GM19238 (cell line): ENCODE measurements around the gene KCNH2.
"Not testable (repeated sequence)": the region's sequence is repeated elsewhere in the genome, so short reads cannot be mapped to it uniquely, and the experiment has no call there.

ENCODE experiments used
- DNase-seq: peaks from one replicate; pipeline ENCODE4 v3.0.0; 2011; ENCODE audit warnings: low spot score; ENCODE audit not compliant: insufficient read length

Gene KCNH2

DNA sequence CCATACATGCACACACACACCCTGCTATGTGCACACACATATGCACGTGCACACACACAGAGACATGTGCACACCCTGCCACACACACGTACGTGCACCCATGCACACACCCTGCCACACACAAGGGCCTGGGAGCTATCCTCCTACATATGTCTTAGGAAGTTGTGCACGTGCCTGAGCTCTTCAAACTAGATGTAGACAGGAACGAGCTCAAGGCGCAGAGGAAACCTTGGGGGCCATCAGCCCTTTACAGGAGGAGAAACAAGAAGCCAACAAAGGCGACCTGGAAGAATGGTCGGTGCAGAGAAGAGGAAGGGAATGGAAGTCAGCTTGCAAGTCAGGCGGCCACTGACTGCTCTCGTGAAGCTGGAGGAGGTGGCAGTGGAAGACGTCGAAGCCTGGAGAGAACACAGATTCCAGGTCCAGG lies 67.1 kb downstream of the KCNH2 start:
- no peak for DNase-seq

DNA sequence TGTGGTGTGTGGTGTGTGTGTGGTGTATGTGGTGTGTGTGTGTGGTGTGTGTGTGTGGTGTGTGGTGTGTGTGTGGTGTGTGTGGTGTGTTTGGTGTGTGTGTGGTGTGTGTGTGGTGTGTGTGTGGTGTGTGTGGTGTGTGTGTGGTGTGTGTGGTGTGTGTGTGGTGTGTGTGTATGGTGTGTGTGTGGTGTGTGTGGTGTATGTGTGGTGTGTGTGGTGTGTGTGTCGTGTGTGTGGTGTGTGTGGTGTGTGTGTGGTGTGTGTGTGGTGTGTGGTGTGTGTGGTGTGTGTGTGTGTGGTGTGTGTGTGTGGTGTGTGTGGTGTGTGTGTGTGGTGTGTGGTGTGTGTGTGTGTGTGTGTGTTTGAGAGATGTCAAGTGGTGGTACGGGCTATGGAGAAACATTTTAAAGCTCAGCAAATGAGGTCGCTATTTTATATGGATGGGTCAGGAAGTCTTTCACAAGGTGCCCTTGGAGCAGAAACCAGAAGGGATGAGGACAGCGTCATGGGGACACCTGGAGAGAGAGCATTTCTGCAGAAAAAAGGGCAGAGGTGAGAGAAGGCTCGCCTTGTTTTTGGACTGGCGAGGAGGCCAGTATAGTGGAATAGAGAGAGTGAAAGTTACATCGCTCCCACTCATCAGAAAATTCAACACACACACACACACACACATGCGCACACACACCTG lies 67.7 kb downstream of the KCNH2 start:
- DNase-seq: not testable (repeated sequence)

DNA sequence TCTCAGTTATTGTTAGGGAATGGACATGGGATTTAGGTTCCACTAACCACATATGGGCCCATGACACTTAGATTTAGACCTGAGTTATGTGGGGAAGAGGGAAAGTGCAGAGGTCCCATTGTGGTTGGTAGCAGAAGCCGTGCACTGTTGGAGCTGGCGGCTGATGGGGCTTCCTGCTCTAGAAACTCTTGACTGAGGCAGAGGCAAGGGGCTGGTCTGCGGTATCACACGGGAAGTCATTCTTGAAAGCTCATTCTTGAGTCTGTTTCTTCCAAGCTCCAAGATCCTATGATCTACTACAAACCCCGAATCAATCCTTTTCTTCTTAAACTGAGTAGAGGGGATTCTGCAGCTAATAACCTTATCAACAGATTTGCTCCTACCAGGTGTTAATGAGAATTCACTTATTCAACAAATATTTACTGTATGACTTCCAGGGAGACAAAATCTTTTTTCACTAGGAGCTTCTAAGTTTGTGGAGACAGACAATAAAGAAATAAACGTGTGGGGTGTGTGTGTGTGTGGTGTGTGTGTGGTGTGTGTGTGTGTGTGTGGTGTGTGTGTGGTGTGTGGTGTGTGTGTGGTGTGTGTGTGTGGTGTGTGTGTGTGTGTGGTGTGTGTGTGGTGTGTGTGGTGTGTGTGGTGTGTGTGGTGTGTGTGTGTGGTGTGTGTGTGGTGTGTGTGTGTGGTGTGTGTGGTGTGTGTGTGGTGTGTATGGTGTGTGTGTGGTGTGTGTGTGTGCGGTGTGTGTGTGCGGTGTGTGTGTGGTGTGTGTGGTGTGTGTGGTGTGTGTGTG lies 68.7 kb downstream of the KCNH2 start:
- no peak for DNase-seq

DNA sequence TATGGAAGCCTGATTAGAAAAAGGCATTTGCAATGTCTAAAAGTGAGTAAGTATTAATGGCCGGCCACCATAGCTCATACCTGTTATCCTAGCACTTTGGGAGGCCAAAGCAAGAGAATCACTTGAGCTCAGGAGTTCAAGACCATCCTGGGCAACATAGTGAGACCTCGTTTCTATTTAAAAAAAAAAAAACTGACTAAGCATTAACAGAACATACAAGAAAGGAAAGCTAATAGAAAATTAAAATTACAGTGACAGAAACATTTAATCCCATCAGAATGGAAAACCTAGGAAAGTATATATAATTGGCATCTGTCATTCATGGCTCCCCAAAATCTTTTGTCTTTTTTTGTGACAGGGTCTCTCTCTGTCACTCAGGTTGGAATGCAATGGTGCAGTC lies 69.9 kb downstream of the KCNH2 start:
- no peak for DNase-seq

DNA sequence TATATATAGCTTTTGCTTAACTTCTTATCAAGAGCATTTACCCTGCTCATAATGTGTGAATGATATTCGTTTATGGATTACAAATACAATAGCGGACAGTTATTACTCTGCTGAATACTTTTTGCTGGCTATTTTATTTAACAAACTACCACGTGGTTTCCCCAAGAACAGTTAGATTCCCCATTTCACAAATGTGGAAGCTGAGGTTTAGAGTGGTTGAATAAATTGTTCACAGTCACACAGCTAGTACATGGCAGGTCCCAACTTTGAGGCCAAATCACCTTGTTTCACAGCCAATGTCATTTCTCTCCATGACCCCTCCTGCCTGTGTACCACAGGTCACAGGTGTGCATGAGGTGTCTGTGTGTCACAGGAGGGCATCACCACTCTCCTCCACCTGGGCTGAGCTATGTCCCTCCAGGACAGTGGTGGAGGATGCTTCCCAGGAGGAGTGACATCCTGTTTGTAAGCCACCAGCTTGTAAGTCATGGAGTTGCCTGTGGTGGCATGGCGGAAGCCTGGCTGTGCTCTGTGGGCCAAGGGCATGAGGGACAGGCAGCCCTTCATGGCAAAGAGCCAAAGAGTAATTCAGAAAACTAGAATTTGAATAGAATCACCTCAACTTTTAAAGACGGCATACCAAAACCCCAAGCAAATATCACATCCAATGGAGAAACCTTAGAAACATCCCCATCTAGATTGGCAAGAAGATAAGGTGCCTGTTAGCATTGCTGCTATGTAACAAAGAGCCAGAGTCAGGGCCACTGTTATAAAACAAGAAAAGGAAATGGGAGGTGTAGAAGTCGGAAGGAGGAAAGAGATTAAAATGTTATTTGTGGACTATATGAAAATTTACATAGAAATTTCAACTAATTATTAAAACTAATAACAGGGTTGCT lies 73.9 kb downstream of the KCNH2 start:
- DNase-seq: no peak

- DNase-seq: no peak
Observed at GRCh38 chr7:150903606-150904005, 74.5 kb downstream of the KCNH2 start.

GRCh38 chr7:150902078-150903033 lies 75.8 kb downstream of the KCNH2 start:
- no peak for DNase-seq

GRCh38 chr7:150901160-150902035 lies 76.7 kb downstream of the KCNH2 start:
- DNase-seq: no peak

- DNase-seq: no peak
Observed at GRCh38 chr7:150900675-150901074, 77.4 kb downstream of the KCNH2 start.

GRCh38 chr7:150898475-150899011 lies 79.6 kb downstream of the KCNH2 start:
- peak; percentile 66 for DNase-seq

- DNase-seq: no peak
Observed at GRCh38 chr7:150897502-150898474, 80.3 kb downstream of the KCNH2 start.

DNA sequence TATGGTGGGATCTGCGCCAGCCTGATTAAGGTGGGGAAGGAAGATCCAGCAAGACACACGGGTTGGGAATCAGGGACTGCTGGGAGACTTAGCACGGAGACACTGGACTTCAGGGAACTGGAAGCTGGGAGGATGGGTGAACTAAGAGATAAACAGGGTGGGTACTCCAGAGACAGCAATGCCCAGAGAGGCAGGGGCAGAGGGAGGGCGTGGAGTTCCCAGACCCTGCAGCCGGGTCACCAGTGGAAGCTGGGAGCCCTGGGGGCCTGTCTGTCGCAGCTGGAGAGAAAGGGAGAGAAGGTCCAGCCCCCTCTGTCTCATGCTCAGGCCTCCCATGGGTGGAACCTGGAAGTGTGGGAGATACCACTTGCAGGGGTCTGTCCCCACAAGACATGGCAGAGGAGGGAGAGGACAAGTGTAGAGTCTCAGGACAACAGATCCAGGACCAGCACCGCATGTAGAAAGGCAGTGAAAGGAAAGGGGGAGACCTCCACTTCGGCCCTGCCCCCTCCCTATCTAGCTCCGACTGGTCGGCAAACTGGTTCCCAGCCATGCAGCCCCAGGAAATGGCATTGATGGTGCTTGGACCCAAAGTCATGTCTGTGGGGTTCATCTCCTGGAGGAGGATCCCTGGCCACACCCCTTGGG lies 81.4 kb downstream of the KCNH2 start:
- no peak for DNase-seq

DNA sequence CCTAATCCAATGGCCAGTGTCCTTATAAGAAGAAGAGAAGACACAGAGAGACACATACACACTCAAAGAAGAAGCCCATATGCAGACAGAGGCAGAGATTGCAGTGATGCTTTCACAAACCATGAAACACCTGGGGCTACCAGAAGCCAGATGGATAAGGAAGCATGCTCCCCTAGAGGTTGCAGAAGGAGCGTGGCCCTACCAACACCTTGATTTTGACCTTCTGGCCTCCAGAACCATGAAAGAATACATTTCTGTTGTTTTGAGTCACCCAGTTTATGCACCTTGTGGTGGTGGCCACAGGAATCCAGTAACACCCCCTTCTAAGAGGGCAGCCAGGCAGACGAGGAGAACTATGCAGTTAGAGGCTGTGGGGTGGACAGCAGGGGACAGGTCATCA lies 82.3 kb downstream of the KCNH2 start:
- DNase-seq: no peak
